HCT116 (cell line): Measurements from ENCODE around the gene SF3A2. TPM values are rescaled to one million over a fixed set of nuclear protein-coding genes. Genes with fewer than 3 reads are reported as not detected.

Source experiments
- ATAC-seq: fragments of 200-7000 bp; cut with Tn5 transposase; 2 replicates; pipeline ENCODE4 v1.9.1; 2020; ENCODE audit warnings: mild to moderate bottlenecking, moderate library complexity
- BruUV-seq: library from RNA; stranded (reverse); fragments of 400-500 nt; replicated peaks from 2 replicates; lab custom pipeline; 2021; lab: Mats Ljungman, UMichigan
- CTCF ChIA-PET: fragments of 300-600 bp; sonication (Branson Sonifier 250); formaldehyde crosslinking; loops from one replicate; lab custom pipeline; 2021; ENCODE audit warnings: antibody characterized with exemption; lab: Charles Lee
- POLR2A ChIA-PET: fragments of 300-600, 350-600 bp; sonication (Branson Sonifier 250); formaldehyde crosslinking; loops from one replicate; lab custom pipeline; 2021; ENCODE audit warnings: antibody characterized with exemption; lab: Charles Lee
- RAD21 ChIA-PET, 2 experiments: fragments of 300-600 bp; sonication (Branson Sonifier 250); formaldehyde crosslinking; loops; one replicate each; lab custom pipeline; 2023; ENCODE audit warnings: low total read pairs in 2 of 2; ENCODE audit not compliant: uncharacterized antibody in 2 of 2, unreplicated experiment in 2 of 2, low non-redundant PET in 1 of 2; lab: Charles Lee
- DNase-seq: peaks from one replicate; pipeline ENCODE4 v3.0.0-alpha.2; 2010; ENCODE audit warnings: low read depth, low spot score
- H2AFZ ChIP-seq: fragments of 200-600 bp; shearing (Covaris generic), sonication (generic); 2 replicates; pipeline ENCODE4 v1.6.1; 2017; ENCODE audit warnings: low read depth, mixed run types, mixed read lengths, antibody characterized with exemption, low read length; ENCODE audit not compliant: poor library complexity, severe bottlenecking
- H3K27ac ChIP-seq: 2 replicates; pipeline ENCODE4 v1.5.1; 2012; ENCODE audit warnings: low read depth, low read length
- H3K27me3 ChIP-seq: fragments of 200-600 bp; sonication (generic); 2 replicates; pipeline ENCODE4 v1.6.1; 2016; ENCODE audit warnings: mixed run types, low read length, mixed read lengths; ENCODE audit not compliant: insufficient read depth
- H3K36me3 ChIP-seq, 2 experiments: fragments of 200-500 bp in 1 of 2; fragments of 200-600 bp in 1 of 2; sonication (Bioruptor generic) in 1 of 2; sonication (generic) in 1 of 2; 2 replicates each; pipeline versions ENCODE4 v1.5.1 to v1.6.1; 2014 to 2016; ENCODE audit warnings: low read length in 2 of 2, inconsistent platforms in 1 of 2, mixed read lengths in 1 of 2, mixed run types in 1 of 2; ENCODE audit not compliant: insufficient read depth in 2 of 2, control insufficient read depth in 1 of 2
- H3K4me1 ChIP-seq, 2 experiments: fragments of 200-600 bp in 1 of 2; sonication (generic) in 1 of 2; 2 replicates each; pipeline versions ENCODE4 v1.5.1 to v1.6.1; 2012 to 2017; ENCODE audit warnings: low read length in 2 of 2, inconsistent platforms in 1 of 2, mild to moderate bottlenecking in 1 of 2, mixed read lengths in 1 of 2, mixed run types in 1 of 2, moderate library complexity in 1 of 2; ENCODE audit not compliant: insufficient read depth in 2 of 2, control insufficient read depth in 1 of 2
- H3K4me2 ChIP-seq: fragments of 200-600 bp; sonication (generic); 2 replicates; pipeline ENCODE4 v1.6.1; 2017; ENCODE audit warnings: mixed run types, low read length, mixed read lengths
- H3K4me3 ChIP-seq, 2 experiments: fragments of 200-600 bp in 1 of 2; sonication (generic) in 1 of 2; replicated peaks in 1 of 2; 2 replicates each; pipeline ENCODE4 v1.5.1; 2011 to 2016; ENCODE audit warnings: low read length in 2 of 2, control low read depth in 1 of 2, low read depth in 1 of 2, mild to moderate bottlenecking in 1 of 2, mixed read lengths in 1 of 2, mixed run types in 1 of 2
- H3K79me2 ChIP-seq: fragments of 200-600 bp; sonication (generic); 2 replicates; pipeline ENCODE4 v1.6.1; 2017; ENCODE audit warnings: mild to moderate bottlenecking, mixed run types, low read length, moderate library complexity, mixed read lengths; ENCODE audit not compliant: insufficient read depth
- H3K9ac ChIP-seq: fragments of 200-600 bp; sonication (generic); 2 replicates; pipeline ENCODE4 v1.6.1; 2016; ENCODE audit warnings: low read length, mixed read lengths
- H3K9me2 ChIP-seq: fragments of 200-600 bp; sonication (generic), shearing (Covaris generic); 2 replicates; pipeline ENCODE4 v1.6.1; 2017; ENCODE audit warnings: mixed run types, mild to moderate bottlenecking, moderate library complexity; ENCODE audit not compliant: insufficient read depth
- H3K9me3 ChIP-seq, 2 experiments: fragments of 200-500 bp in 1 of 2; fragments of 200-600 bp in 1 of 2; sonication (Bioruptor generic) in 1 of 2; sonication (generic) in 1 of 2; 2 replicates each; pipeline ENCODE4 v1.6.1; 2014 to 2017; ENCODE audit warnings: low read length in 2 of 2, mixed read lengths in 2 of 2, inconsistent platforms in 1 of 2, low read depth in 1 of 2, mild to moderate bottlenecking in 1 of 2, mixed run types in 1 of 2, moderate library complexity in 1 of 2; ENCODE audit not compliant: control insufficient read depth in 1 of 2, insufficient read depth in 1 of 2
- H4K20me1 ChIP-seq: fragments of 200-600 bp; sonication (generic), shearing (Covaris generic); 2 replicates; pipeline ENCODE4 v1.6.1; 2017; ENCODE audit warnings: mixed run types, mild to moderate bottlenecking, moderate library complexity; ENCODE audit not compliant: insufficient read depth
- CBX3 ChIP-seq: IDR thresholded peaks from 2 replicates; pipeline ENCODE4 v1.6.1; 2012; ENCODE audit warnings: low read depth
- CEBPB ChIP-seq: IDR thresholded peaks from 2 replicates; pipeline ENCODE4 v1.6.1; 2012; ENCODE audit warnings: low read depth
- EGR1 ChIP-seq: IDR thresholded peaks from 2 replicates; pipeline ENCODE4 v1.6.1; 2012; ENCODE audit warnings: low read depth
- EZH2 ChIP-seq: fragments of 200-600 bp; sonication (generic); IDR thresholded peaks from 2 replicates; pipeline ENCODE4 v1.6.1; 2017; ENCODE audit warnings: antibody characterized with exemption, mixed run types
- EZH2phosphoT487 ChIP-seq: fragments of 200-600 bp; IDR thresholded peaks from 2 replicates; pipeline ENCODE4 v1.6.1; 2018; ENCODE audit warnings: antibody characterized with exemption, borderline replicate concordance
- FOSL1 ChIP-seq: IDR thresholded peaks from 2 replicates; pipeline ENCODE4 v1.6.1; 2012; ENCODE audit warnings: low read depth
- SP1 ChIP-seq: IDR thresholded peaks from 2 replicates; pipeline ENCODE4 v1.6.1; 2012; ENCODE audit warnings: low read depth
- TCF7L2 ChIP-seq: IDR thresholded peaks from 2 replicates; pipeline ENCODE4 v1.7.0; 2011; ENCODE audit warnings: borderline replicate concordance, inconsistent platforms; ENCODE audit not compliant: insufficient read depth, insufficient read length; ENCODE audit errors: extremely low read depth
- intact Hi-C: fragments of 100-400 bp; cut with micrococcal nuclease; formaldehyde crosslinking; loops from 2 replicates; pipeline ENCODE4 v1.10.0; 2022
- total RNA-seq: library from RNA; stranded (reverse); gene quantifications from one replicate; pipeline ENCODE4 v1.2.1, GENCODE V29; 2021; ENCODE audit not compliant: unreplicated experiment
- TF ChIP-seq, protein P1 (sequence below), 3 experiments: fragments of 200-600 bp in 1 of 3; sonication (generic) in 1 of 3; IDR thresholded peaks in 2 of 3; conservative IDR thresholded peaks in 1 of 3; 2 replicates each; pipeline ENCODE4 v1.5.1; 2012 to 2017; ENCODE audit warnings: low read depth in 2 of 3, low read length in 2 of 3, antibody characterized with exemption in 1 of 3, borderline replicate concordance in 1 of 3, control low read depth in 1 of 3, mild to moderate bottlenecking in 1 of 3, mixed read lengths in 1 of 3, mixed run types in 1 of 3, moderate library complexity in 1 of 3; ENCODE audit not compliant: insufficient read depth in 1 of 3
- TF ChIP-seq, protein P2 (sequence below): IDR thresholded peaks from 2 replicates; pipeline ENCODE4 v1.6.1; 2012; ENCODE audit warnings: low read depth

SF3A2 gene
- total RNA-seq, 1 experiment from 2014 or later: 166 TPM

DNA sequence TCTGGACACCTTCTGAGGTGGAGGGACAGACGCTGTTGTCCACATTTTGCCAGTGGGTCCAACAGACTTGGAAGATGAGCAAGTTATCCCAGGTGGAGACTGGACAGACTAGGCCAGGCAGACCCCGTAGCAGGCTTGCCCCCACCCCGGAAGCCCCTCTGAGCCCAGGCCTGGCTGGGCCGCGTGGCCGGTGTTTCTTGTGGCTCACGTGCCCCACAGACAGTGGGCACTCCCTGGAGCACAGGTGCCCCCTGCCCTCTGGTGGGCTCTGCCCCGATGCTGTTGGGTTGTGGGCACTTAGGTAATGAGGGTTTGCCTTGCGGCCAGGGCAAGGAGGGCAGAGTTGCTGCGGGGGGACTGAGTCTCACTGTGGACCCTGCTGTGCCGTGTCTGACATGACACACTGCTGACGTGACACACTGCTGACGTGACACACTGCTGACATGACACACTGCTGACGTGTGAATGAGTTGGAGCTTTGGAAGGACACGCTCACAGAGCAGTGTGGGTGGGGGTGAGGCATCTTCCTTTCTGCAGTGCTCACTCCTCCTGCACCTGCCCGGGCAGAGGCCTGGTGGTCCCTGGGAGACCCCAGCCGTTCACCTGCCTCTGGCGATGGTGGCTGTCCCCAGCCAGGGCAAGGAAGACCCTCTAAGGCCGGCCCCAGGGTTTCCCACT lies 47.8 kb upstream of the SF3A2 start (continued):
- TF ChIP-seq, protein P1, sequence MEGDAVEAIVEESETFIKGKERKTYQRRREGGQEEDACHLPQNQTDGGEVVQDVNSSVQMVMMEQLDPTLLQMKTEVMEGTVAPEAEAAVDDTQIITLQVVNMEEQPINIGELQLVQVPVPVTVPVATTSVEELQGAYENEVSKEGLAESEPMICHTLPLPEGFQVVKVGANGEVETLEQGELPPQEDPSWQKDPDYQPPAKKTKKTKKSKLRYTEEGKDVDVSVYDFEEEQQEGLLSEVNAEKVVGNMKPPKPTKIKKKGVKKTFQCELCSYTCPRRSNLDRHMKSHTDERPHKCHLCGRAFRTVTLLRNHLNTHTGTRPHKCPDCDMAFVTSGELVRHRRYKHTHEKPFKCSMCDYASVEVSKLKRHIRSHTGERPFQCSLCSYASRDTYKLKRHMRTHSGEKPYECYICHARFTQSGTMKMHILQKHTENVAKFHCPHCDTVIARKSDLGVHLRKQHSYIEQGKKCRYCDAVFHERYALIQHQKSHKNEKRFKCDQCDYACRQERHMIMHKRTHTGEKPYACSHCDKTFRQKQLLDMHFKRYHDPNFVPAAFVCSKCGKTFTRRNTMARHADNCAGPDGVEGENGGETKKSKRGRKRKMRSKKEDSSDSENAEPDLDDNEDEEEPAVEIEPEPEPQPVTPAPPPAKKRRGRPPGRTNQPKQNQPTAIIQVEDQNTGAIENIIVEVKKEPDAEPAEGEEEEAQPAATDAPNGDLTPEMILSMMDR (IDR thresholded peaks at IDR 0.05 in 2 of 3, conservative IDR thresholded peaks at IDR 0.05 in 1 of 3; ENCODE audit: borderline replicate concordance in 1 of 3, insufficient read depth in 1 of 3, low read depth in 2 of 3, low read length in 2 of 3): no peak
- TF ChIP-seq SP1: no peak
- TF ChIP-seq, protein P2, sequence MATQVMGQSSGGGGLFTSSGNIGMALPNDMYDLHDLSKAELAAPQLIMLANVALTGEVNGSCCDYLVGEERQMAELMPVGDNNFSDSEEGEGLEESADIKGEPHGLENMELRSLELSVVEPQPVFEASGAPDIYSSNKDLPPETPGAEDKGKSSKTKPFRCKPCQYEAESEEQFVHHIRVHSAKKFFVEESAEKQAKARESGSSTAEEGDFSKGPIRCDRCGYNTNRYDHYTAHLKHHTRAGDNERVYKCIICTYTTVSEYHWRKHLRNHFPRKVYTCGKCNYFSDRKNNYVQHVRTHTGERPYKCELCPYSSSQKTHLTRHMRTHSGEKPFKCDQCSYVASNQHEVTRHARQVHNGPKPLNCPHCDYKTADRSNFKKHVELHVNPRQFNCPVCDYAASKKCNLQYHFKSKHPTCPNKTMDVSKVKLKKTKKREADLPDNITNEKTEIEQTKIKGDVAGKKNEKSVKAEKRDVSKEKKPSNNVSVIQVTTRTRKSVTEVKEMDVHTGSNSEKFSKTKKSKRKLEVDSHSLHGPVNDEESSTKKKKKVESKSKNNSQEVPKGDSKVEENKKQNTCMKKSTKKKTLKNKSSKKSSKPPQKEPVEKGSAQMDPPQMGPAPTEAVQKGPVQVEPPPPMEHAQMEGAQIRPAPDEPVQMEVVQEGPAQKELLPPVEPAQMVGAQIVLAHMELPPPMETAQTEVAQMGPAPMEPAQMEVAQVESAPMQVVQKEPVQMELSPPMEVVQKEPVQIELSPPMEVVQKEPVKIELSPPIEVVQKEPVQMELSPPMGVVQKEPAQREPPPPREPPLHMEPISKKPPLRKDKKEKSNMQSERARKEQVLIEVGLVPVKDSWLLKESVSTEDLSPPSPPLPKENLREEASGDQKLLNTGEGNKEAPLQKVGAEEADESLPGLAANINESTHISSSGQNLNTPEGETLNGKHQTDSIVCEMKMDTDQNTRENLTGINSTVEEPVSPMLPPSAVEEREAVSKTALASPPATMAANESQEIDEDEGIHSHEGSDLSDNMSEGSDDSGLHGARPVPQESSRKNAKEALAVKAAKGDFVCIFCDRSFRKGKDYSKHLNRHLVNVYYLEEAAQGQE: no peak
- TF ChIP-seq, all 23 proteins: peak for 0

DNA sequence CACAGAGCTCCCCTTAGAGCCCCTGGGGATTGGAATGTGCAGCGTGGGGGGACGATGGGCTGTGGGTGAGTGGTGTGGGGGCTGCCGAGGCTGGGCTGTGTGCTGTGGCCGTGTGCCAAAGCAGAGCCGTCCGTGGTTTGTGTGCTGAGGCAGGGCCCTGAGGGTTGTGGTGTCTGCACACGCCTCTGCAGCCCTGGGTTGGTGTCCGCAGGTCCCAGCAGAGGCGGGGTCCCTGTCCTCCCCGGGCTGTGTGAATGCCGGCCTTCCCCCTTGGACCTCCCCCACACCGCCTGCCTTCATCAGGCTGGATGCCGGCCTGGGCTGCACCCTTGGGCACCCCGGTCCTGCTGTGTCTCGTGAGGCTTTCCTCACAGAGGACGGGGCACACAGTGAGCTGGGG lies 46.7 kb upstream of the SF3A2 start:
- peaks cover 26 to 58% of the 10 kb centered on the region in 2 experiments; a peak in 3 of 4 replicates for H3K36me3 ChIP-seq
- POLR2A ChIA-PET: no interaction called here
- H3K27ac ChIP-seq: no peak overlapping the region
- H3K9me2 ChIP-seq: no peaks in the 10 kb centered on the region
- H3K9ac ChIP-seq: no peak overlapping the region
- RAD21 ChIA-PET: no interaction called here
- CTCF ChIA-PET: no interaction called here
- H4K20me1 ChIP-seq: no peaks in the 10 kb centered on the region
- peaks cover 68% of the 10 kb centered on the region for H3K79me2 ChIP-seq
- no peaks in the 10 kb centered on the region for H3K4me1 ChIP-seq
- no peaks in the 10 kb centered on the region for H3K27me3 ChIP-seq
- DNase-seq: no peak
- ATAC-seq: no peak
- no peaks in the 10 kb centered on the region for H3K9me3 ChIP-seq
- intact Hi-C loops: no loop called here
- no TSS peak for BruUV-seq
- no peak overlapping the region for H3K4me3 ChIP-seq
- no peak overlapping the region for H3K4me2 ChIP-seq
- H2AFZ ChIP-seq: no peak overlapping the region
- no peak for TF ChIP-seq EGR1
- TF ChIP-seq TCF7L2: no peak
- no peak for TF ChIP-seq CEBPB
- TF ChIP-seq EZH2: no peak
- TF ChIP-seq, protein P1 (IDR thresholded peaks at IDR 0.05 in 2 of 3, conservative IDR thresholded peaks at IDR 0.05 in 1 of 3; ENCODE audit: borderline replicate concordance in 1 of 3, insufficient read depth in 1 of 3, low read depth in 2 of 3, low read length in 2 of 3): no peak
- no peak for TF ChIP-seq EZH2phosphoT487
- TF ChIP-seq FOSL1: no peak
- no peak for TF ChIP-seq SP1
- TF ChIP-seq, protein P2: no peak
- TF ChIP-seq CBX3: no peak
